ENCODE data around the gene RALBP1.

DNA sequence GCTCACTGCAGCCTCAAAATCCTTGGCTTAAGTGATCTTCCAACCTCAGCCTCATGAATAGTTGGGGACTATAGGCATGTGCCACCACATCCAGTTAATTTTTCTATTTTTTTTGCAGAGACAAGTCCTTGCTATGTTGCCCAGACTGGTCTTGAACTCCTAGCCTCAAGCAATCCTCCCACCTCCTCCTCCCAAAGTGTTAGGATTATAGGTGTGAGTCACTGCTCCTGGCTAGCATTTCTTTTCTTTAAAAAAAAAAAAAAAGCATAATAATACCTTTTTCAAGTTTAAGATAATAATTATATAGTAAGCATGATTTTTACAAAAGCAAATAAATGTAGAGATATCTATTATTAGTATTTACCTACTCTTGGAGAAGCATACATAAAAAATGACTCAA, 103.0 kb downstream of the RALBP1 start:
- TF ChIP-seq, protein P1, sequence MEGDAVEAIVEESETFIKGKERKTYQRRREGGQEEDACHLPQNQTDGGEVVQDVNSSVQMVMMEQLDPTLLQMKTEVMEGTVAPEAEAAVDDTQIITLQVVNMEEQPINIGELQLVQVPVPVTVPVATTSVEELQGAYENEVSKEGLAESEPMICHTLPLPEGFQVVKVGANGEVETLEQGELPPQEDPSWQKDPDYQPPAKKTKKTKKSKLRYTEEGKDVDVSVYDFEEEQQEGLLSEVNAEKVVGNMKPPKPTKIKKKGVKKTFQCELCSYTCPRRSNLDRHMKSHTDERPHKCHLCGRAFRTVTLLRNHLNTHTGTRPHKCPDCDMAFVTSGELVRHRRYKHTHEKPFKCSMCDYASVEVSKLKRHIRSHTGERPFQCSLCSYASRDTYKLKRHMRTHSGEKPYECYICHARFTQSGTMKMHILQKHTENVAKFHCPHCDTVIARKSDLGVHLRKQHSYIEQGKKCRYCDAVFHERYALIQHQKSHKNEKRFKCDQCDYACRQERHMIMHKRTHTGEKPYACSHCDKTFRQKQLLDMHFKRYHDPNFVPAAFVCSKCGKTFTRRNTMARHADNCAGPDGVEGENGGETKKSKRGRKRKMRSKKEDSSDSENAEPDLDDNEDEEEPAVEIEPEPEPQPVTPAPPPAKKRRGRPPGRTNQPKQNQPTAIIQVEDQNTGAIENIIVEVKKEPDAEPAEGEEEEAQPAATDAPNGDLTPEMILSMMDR (IDR thresholded peaks at IDR 0.05) = no peak
- TF ChIP-seq POLR2A (IDR thresholded peaks at IDR 0.05) = no peak

All from adrenal gland (tissue), 5 donors.